Transverse colon (tissue), 4 donors: ENCODE measurements around the gene PSAT1. TPM values are rescaled to one million over a fixed set of nuclear protein-coding genes. Genes with fewer than 3 reads are reported as not detected.

Experiments
- DNase-seq: peaks from one replicate; pipeline ENCODE4 v3.0.0-alpha.2; 2019
- H3K27ac ChIP-seq, 4 donors: fragments of 200-600 bp; sonication (generic); 2 replicates each; pipeline ENCODE4 v1.5.1; 2016 to 2018; ENCODE audit warnings: inconsistent platforms in 4 of 4
- H3K27me3 ChIP-seq: fragments of 200-600 bp; sonication (generic); 2 replicates; pipeline ENCODE4 v1.5.1; 2017; ENCODE audit warnings: inconsistent platforms
- H3K36me3 ChIP-seq, 4 donors: fragments of 200-600 bp; sonication (generic); 2 replicates each; pipeline ENCODE4 v1.5.1; 2017 to 2019; ENCODE audit warnings: inconsistent platforms in 4 of 4
- H3K4me1 ChIP-seq, 4 donors: fragments of 200-600 bp; sonication (generic); 2 replicates each; pipeline ENCODE4 v1.5.1; 2017 to 2020; ENCODE audit warnings: inconsistent platforms in 4 of 4
- H3K4me3 ChIP-seq, 4 donors: fragments of 200-600 bp; sonication (generic); 1 replicate in 1 of 4; 2 replicates in 3 of 4; pipeline versions ENCODE4 v1.5.1 to v1.6.1; 2017 to 2019; ENCODE audit warnings: inconsistent platforms in 4 of 4
- H3K9me3 ChIP-seq, 2 donors: fragments of 200-600 bp; sonication (generic); 2 replicates each; pipeline ENCODE4 v1.5.1; 2017 to 2019; ENCODE audit warnings: inconsistent platforms in 2 of 2
- EP300 ChIP-seq: sonication (generic); formaldehyde crosslinking; IDR thresholded peaks from one replicate; pipeline ENCODE4 v1.6.1; 2017; ENCODE audit warnings: antibody characterized with exemption, low read depth
- POLR2A ChIP-seq: fragments of 450-650 bp; IDR thresholded peaks from one replicate; pipeline ENCODE4 v1.6.1; 2016; ENCODE audit warnings: antibody characterized with exemption, mild to moderate bottlenecking, moderate library complexity
- POLR2AphosphoS5 ChIP-seq, 3 donors: sonication (generic); formaldehyde crosslinking; IDR thresholded peaks; one replicate each; pipeline ENCODE4 v1.6.1; 2016; ENCODE audit warnings: antibody characterized with exemption in 3 of 3
- WGBS, 2 donors: methylation state at CpG; one replicate each; pipeline ENCODE4 v1.1.5; 2018; ENCODE audit warnings: low coverage in 1 of 2; 5-methylcytosine and 5-hydroxymethylcytosine counted together
- in situ Hi-C, 4 donors: fragments of 200-750 bp; cut with MboI; loops; one replicate each; pipeline versions ENCODE4 v1.15.0 to v1.15.1; 2017; ENCODE audit warnings: low sequenced_read_pairs in 3 of 4, low pct_ligation_motif_present in 1 of 4, low pct_unique_long_range_greater_than_20kb in 1 of 4
- intact Hi-C: fragments of 100-400 bp; cut with DNase I; formaldehyde crosslinking; loops from one replicate; pipeline ENCODE4 v1.15.1; 2023; ENCODE audit warnings: low total_unique reads
- total RNA-seq, 4 donors: library from RNA; depleted of rRNA; stranded (reverse); fragments of >200 nt; gene quantifications; one replicate each; pipeline ENCODE4 v1.1.0, GENCODE V29; 2016
- TF ChIP-seq, protein P1 (sequence below), 5 experiments: fragments of 200-600 bp in 3 of 5; fragments of 450-650 bp in 2 of 5; sonication (generic) in 3 of 5; IDR thresholded peaks; 1 replicate in 2 of 5; 2 replicates in 3 of 5; pipeline ENCODE4 v1.5.1; 2016 to 2017; ENCODE audit warnings: antibody characterized with exemption in 5 of 5, inconsistent platforms in 3 of 5, mild to moderate bottlenecking in 2 of 5, moderate library complexity in 1 of 5

PSAT1 gene
- total RNA-seq, 4 donors from 2014 or later: 1.6 to 3.5 (median 2.3) TPM; not detected in 1

- Histone ChIP-seq H3K4me3 (no peak overlapping the region), H3K27ac (no peak overlapping the region), H3K4me1 (peaks cover 0 to 15% (median 0%) of the 10 kb centered on the region in 4 donors), H3K9me3 (no peaks in the 10 kb centered on the region), H3K27me3 (no peaks in the 10 kb centered on the region), H3K36me3 (no peaks in the 10 kb centered on the region)
- WGBS, 2 donors: 92 to 98% methylated on average over 8 of the region's 8 CpGs
- in situ Hi-C loops (no loop called here), intact Hi-C loops (no loop called here)
- no peak for DNase-seq
- TF ChIP-seq EP300 (no peak), POLR2AphosphoS5 (IDR thresholded peaks at IDR 0.05) (no peak), POLR2A (no peak)
- TF ChIP-seq, protein P1, sequence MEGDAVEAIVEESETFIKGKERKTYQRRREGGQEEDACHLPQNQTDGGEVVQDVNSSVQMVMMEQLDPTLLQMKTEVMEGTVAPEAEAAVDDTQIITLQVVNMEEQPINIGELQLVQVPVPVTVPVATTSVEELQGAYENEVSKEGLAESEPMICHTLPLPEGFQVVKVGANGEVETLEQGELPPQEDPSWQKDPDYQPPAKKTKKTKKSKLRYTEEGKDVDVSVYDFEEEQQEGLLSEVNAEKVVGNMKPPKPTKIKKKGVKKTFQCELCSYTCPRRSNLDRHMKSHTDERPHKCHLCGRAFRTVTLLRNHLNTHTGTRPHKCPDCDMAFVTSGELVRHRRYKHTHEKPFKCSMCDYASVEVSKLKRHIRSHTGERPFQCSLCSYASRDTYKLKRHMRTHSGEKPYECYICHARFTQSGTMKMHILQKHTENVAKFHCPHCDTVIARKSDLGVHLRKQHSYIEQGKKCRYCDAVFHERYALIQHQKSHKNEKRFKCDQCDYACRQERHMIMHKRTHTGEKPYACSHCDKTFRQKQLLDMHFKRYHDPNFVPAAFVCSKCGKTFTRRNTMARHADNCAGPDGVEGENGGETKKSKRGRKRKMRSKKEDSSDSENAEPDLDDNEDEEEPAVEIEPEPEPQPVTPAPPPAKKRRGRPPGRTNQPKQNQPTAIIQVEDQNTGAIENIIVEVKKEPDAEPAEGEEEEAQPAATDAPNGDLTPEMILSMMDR (IDR thresholded peaks at IDR 0.05): no peak
Observed at GRCh38 chr9:78324682-78325081, 27.8 kb downstream of the PSAT1 start.

DNA sequence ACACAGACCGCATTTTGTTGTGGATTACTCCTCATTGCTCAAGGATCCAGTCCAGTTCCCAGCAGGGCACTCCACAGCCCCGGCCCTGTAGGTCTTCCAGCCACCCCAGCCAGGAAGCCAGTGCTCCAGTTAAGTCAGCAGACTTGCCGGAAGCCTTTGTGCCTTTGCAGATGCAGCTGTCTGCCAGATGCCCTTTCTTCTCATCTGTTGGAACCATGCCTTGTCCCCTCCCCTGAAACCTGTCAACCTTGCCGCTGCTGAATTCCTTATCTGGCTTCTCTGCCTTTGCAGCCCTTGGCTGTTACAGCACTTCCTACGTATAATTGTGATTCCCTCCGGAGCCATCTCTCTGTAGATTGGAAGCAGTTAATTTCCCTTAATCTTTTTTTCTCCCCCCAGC is 28.4 kb downstream of the PSAT1 start:
- intact Hi-C loops: no loop called here

GRCh38 chr9:78325846-78326360 is 29.0 kb downstream of the PSAT1 start:
- WGBS, 2 donors: 49 to 55% methylated on average over 5 of the region's 5 CpGs
- in situ Hi-C loops: no loop called here
- TF ChIP-seq POLR2AphosphoS5 (IDR thresholded peaks at IDR 0.05) (no peak), EP300 (no peak), POLR2A (no peak)
- TF ChIP-seq, protein P1 (IDR thresholded peaks at IDR 0.05): no peak

More for the DNA sequence above, 28.4 kb downstream of the PSAT1 start:
- H3K9me3 ChIP-seq: no peaks in the 10 kb centered on the region
- no peaks in the 10 kb centered on the region for H3K27me3 ChIP-seq
- no peak overlapping the region for H3K27ac ChIP-seq
- peaks cover 0 to 15% (median 0%) of the 10 kb centered on the region in 4 donors for H3K4me1 ChIP-seq
- DNase-seq: peak; percentile 17
- in situ Hi-C loops: no loop called here
- WGBS, 2 donors: 20 to 40% methylated on average over 2 to 6 of the region's 6 CpGs
- no peaks in the 10 kb centered on the region for H3K36me3 ChIP-seq
- no peak overlapping the region for H3K4me3 ChIP-seq
- TF ChIP-seq POLR2AphosphoS5 (IDR thresholded peaks at IDR 0.05) (peak in 2 of 3 donors; percentile 19 to 48), EP300 (no peak)

DNA sequence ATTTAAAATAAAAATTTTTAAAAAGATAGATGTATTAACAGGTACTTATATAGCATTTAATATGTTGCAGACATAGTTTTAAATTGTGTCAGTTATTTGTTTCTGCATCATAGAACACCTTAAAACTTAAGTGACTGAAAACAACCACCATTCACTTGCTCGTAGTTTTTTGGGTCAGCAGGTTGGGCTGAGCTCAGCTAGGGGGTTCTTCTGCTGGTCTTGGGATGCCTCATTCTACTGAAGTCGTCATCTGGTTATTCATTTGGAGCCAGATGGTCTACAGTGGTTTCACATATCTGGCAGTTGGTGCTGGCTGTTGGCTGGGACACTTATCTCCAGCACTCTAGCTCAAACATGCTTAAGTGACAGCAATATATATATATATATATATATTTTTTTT is 29.6 kb downstream of the PSAT1 start:
- Histone ChIP-seq H3K9me3 (no peaks in the 10 kb centered on the region), H3K27me3 (no peaks in the 10 kb centered on the region), H3K4me1 (peaks cover 0 to 15% (median 0%) of the 10 kb centered on the region in 4 donors), H3K4me3 (no peak overlapping the region), H3K36me3 (no peaks in the 10 kb centered on the region), H3K27ac (no peak overlapping the region)
- in situ Hi-C loops: no loop called here
- TF ChIP-seq, protein P1 (IDR thresholded peaks at IDR 0.05): no peak
- TF ChIP-seq POLR2A (no peak), EP300 (no peak), POLR2AphosphoS5 (IDR thresholded peaks at IDR 0.05) (no peak)
- intact Hi-C loops: no loop called here
- no peak for DNase-seq
- WGBS, 2 donors: 91 to 93% methylated on average over 2 of the region's 2 CpGs

More at GRCh38 chr9:78325846-78326360, 29.0 kb downstream of the PSAT1 start:
- no peaks in the 10 kb centered on the region for H3K27me3 ChIP-seq
- H3K4me1 ChIP-seq: peaks cover 0 to 15% (median 0%) of the 10 kb centered on the region in 4 donors
- no peak overlapping the region for H3K27ac ChIP-seq
- DNase-seq: no peak
- H3K36me3 ChIP-seq: no peaks in the 10 kb centered on the region
- no peaks in the 10 kb centered on the region for H3K9me3 ChIP-seq
- no peak overlapping the region for H3K4me3 ChIP-seq
- intact Hi-C loops: no loop called here

GRCh38 chr9:78332381-78332780 is 35.5 kb downstream of the PSAT1 start:
- intact Hi-C loops (no loop called here), in situ Hi-C loops (no loop called here)
- DNase-seq: no peak
- WGBS, 2 donors: 90 to 91% methylated on average over 3 of the region's 3 CpGs
- no peaks in the 10 kb centered on the region for H3K9me3 ChIP-seq
- TF ChIP-seq EP300 (no peak), POLR2AphosphoS5 (IDR thresholded peaks at IDR 0.05) (no peak)
- H3K27ac ChIP-seq: no peak overlapping the region
- H3K4me1 ChIP-seq: no peaks in the 10 kb centered on the region
- no peaks in the 10 kb centered on the region for H3K27me3 ChIP-seq
- no peak overlapping the region for H3K4me3 ChIP-seq
- H3K36me3 ChIP-seq: no peaks in the 10 kb centered on the region
